Motor neuron (in vitro differentiated cells): ENCODE measurements around the gene EYS. TPM values are rescaled to one million over a fixed set of nuclear protein-coding genes. Genes with fewer than 3 reads are reported as not detected.

ENCODE experiments used
- ATAC-seq, 8 experiments: fragments of 200-7000 bp; cut with Tn5 transposase; replicated peaks in 6 of 8; 2 replicates each; pipeline ENCODE4 v1.8.0; 2021; ENCODE audit warnings: mild to moderate bottlenecking in 8 of 8, moderate library complexity in 8 of 8
- H3K27ac ChIP-seq, 2 donors: fragments of 250-450 bp; sonication (Bioruptor Pico); 2 replicates each; pipeline ENCODE4 v1.9.0; 2021; ENCODE audit warnings: antibody characterized with exemption in 2 of 2, mild to moderate bottlenecking in 2 of 2, moderate library complexity in 1 of 2
- H3K4me1 ChIP-seq, 2 donors: fragments of 250-450 bp; sonication (Bioruptor Pico); replicated peaks in 1 of 2; 2 replicates each; pipeline ENCODE4 v1.6.1; 2021; ENCODE audit warnings: antibody characterized with exemption in 2 of 2, mild to moderate bottlenecking in 2 of 2, moderate library complexity in 1 of 2
- H3K4me3 ChIP-seq, 5 donors: fragments of 250-450 bp; sonication (Bioruptor Pico); 2 replicates each; pipeline ENCODE4 v1.9.0; 2021; ENCODE audit warnings: antibody characterized with exemption in 5 of 5, mild to moderate bottlenecking in 5 of 5, moderate library complexity in 4 of 5
- WGBS, 10 experiments: fragments of 450-650 bp; shearing (Covaris generic); methylation state at CpG; one replicate each; pipeline ENCODE4 v1.0.0; 2022; 5-methylcytosine and 5-hydroxymethylcytosine counted together
- in situ Hi-C, 9 experiments: fragments of 400-800 bp; cut with MboI; loops; one replicate each; pipeline ENCODE4 v1.15.0; 2021; ENCODE audit warnings: low sequenced_read_pairs in 9 of 9, low pct_unique_long_range_greater_than_20kb in 2 of 9; ENCODE audit not compliant: unreplicated experiment in 9 of 9
- total RNA-seq, 8 experiments: library from RNA; unstranded; fragments of 300-600 nt; gene quantifications; 2 replicates each; pipeline versions ENCODE4 v1.2.3 to v1.2.4, GENCODE V29; 2022

The EYS gene
- total RNA-seq, 8 experiments from 2014 or later: 0.71 to 3.7 (median 1.2) TPM

DNA sequence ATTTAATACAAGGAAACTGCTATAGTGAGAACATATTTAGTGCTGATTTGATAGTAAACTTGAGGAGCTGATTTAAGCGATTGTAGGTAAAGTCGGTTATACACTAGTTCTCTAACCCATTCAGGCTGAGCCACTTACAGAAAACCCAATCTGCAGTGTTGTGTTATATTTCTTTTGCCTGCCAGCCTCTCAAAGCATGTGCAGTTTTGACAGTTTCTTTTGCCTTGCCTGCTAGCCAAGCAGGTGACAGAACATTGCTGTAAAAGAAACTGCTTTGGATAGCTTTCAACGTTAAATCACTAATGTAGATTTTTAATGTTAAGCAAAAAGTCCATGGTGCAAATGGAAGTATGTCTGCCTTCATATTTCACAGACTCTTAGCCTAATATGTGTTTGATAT lies 982.9 kb downstream of the EYS start:
- Histone ChIP-seq H3K27ac (peak overlapping the region in 1 of 2 donors; percentile 54), H3K4me3 (no peak overlapping the region), H3K4me1 (peaks cover 9 to 38% of the 10 kb centered on the region in 2 donors)
- ATAC-seq: peak in 3 of 8 experiments; percentile 2 to 11 (median 7)
- WGBS, 10 experiments: 0 to 97% (median 83%) methylated on average over 1 to 3 of the region's 3 CpGs; no CpG with 5 or more reads in 2 of the 10 experiments
- in situ Hi-C loops: no loop called here

DNA sequence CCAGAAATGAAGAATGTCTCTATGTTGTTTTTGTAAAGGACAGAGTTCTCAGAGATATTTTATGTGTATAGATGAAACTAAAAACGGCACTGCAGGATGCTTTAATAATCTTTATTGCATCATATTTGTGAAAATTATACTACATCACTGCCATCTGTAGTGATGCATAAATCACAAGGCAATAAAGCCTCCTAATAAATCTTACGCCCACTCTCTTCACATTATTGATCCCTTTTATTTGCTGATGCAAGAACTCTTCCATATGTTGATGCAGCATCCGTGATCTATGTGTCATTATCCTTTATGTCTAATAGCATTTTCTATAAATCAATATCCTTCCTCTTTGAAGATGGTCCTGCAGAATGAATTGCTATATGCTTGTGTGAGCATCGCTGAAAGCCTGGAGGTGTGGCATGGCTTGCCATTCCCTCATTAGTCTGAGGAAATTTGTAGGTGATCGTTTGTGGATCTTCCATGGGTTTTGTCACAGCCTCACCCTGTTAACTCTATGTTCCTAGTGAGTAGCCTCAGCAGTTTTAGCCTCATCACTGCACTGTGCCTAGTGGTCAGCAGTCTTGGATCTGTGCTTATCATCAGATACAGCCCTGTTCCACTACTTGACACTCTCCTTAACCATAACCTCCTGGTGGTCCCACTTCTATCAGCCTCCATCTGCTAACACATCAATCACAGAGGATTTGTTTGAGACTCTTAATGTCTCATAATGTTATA lies 983.5 kb downstream of the EYS start:
- 7 to 55% (median 14%) methylated on average over 2 to 5 of the region's 5 CpGs; no CpG with 5 or more reads in 2 of the 10 experiments for WGBS, 10 experiments
- H3K4me3 ChIP-seq: no peak overlapping the region
- peak in 5 of 8 experiments; percentile 67 to 89 (median 85) for ATAC-seq
- H3K27ac ChIP-seq: peak overlapping the region; percentile 54 to 57
- H3K4me1 ChIP-seq: peaks cover 9 to 38% of the 10 kb centered on the region in 2 donors
- in situ Hi-C loops: no loop called here

DNA sequence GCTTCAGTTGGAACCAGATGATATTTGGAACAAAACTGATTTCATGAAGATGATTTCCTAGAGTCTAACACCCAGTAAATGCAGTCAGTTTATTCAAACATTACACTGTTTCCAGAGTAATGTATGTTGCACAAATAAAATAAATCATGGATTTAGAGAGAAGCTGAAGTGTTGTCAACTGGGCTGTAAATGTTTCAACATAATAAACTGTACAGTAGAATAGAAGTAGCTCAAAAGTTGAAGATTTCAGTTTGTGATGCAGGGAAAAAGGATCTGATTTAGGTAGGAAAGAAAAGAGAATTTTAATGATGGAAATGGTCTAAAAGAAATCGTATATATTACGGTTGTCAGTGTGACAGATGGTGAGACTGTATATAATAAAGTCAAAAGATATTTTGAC lies 985.2 kb downstream of the EYS start:
- no peak overlapping the region for H3K27ac ChIP-seq
- WGBS, 10 experiments: 7 to 100% (median 88%) methylated on average over 2 of the region's 2 CpGs; no CpG with 5 or more reads in 1 of the 10 experiments
- ATAC-seq: no peak
- peaks cover 9 to 38% of the 10 kb centered on the region in 2 donors for H3K4me1 ChIP-seq
- H3K4me3 ChIP-seq: no peak overlapping the region
- in situ Hi-C loops: no loop called here

DNA sequence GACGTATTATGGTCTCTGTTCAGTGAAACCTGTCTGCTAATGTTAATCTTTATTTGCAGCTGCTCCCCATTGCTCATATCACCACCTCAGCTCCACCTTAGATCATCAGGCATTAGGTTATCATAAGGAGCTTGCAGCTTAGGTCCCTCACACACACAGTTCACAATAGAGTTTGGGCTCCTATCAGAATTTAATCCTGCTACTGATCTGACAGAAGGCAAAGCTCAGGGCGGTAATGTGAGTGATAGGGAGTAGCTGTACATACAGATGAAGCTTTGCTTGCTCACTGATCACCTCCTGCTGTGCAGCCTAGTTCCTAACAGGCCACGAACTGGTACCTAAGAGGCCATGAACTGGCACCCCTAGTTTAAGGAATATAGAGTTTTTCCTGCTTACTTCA lies 989.7 kb downstream of the EYS start:
- in situ Hi-C loops: no loop called here
- H3K27ac ChIP-seq: no peak overlapping the region
- ATAC-seq: peak in 1 of 8 experiments; percentile 10
- peaks cover 2 to 7% of the 10 kb centered on the region in 2 donors for H3K4me1 ChIP-seq
- 0 to 100% (median 42%) methylated on average over 1 to 2 of the region's 3 CpGs; no CpG with 5 or more reads in 4 of the 10 experiments for WGBS, 10 experiments
- no peak overlapping the region for H3K4me3 ChIP-seq

GRCh38 chr6:64715624-64716023 lies 991.4 kb downstream of the EYS start:
- peaks cover 0 to 2% of the 10 kb centered on the region in 2 donors for H3K4me1 ChIP-seq
- H3K4me3 ChIP-seq: no peak overlapping the region
- WGBS, 10 experiments: 7 to 100% (median 76%) methylated on average over 2 to 3 of the region's 3 CpGs; no CpG with 5 or more reads in 3 of the 10 experiments
- H3K27ac ChIP-seq: no peak overlapping the region
- no peak for ATAC-seq
- in situ Hi-C loops: no loop called here

DNA sequence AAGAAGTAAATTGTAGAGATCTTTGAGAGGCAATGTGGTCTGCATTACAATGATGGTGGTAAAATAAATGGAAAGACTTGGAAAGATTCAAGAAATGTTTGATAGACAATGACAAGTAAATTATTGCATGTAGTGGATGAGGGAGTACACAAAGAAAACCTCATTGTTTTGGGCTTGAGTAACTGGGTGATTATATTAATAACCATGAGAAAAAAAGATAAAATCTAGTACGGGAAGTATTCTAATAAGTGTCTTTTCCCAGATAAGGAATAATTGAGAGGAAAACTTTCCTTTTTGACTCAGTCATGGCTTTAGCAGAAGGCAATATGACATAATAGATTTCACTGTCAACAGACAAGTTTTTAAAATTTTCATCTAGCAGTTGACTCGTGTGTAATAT lies 993.0 kb downstream of the EYS start:
- ATAC-seq: no peak
- 0 to 100% (median 43%) methylated on average over 1 to 2 of the region's 2 CpGs; no CpG with 5 or more reads in 1 of the 10 experiments for whole genome bisulfite sequencing, 10 experiments
- in situ Hi-C loops: no loop called here

DNA sequence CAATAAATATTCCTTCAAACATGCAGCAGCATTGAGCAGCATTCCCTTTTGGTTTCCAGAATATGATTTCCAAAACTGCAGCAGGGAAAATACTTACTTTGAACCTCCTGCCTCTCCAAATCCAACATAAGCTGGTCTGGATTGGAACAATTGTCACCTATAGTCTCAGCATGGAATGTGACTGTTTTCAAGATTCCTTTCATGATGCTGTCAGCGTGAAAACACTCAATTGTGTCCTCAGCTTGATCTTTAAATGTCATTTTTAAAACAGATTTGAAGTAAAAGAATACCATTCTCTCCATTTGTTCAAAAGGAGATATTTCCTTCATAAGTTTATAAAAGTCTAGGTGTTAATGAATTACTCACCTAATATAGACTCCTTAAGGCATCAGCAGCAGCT lies 993.9 kb downstream of the EYS start:
- H3K4me3 ChIP-seq: no peak overlapping the region
- H3K4me1 ChIP-seq: peaks cover 0 to 2% of the 10 kb centered on the region in 2 donors
- no peak overlapping the region for H3K27ac ChIP-seq
- no peak for ATAC-seq
- 0 to 100% (median 39%) methylated on average over 1 of the region's 1 CpG; no CpG with 5 or more reads in 2 of the 10 experiments for WGBS, 10 experiments
- in situ Hi-C loops: no loop called here

More for the DNA sequence above, 993.0 kb downstream of the EYS start:
- peaks cover 0 to 2% of the 10 kb centered on the region in 2 donors for H3K4me1 ChIP-seq
- H3K27ac ChIP-seq: no peak overlapping the region
- H3K4me3 ChIP-seq: no peak overlapping the region

DNA sequence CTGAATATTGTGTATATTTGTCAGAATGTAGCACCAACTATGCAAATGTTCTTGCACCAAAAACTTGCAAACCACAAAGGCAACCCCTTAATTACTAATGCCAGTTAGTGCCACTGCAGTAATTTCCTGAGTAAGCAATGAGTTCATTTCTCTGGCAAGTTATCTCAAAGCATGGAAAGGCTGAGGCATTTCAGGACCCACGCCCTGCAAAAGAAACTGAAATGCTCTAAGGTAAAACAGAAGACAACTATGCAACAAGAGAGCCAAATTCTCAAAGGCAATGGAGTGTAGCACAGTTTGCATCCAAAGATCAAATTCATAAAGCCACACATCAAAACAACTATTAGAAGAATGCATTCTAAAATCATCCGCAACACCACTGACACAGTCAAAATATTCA lies 994.4 kb downstream of the EYS start:
- 0 to 80% (median 50%) methylated on average over 1 to 2 of the region's 2 CpGs; no CpG with 5 or more reads in 3 of the 10 experiments for WGBS, 10 experiments

DNA sequence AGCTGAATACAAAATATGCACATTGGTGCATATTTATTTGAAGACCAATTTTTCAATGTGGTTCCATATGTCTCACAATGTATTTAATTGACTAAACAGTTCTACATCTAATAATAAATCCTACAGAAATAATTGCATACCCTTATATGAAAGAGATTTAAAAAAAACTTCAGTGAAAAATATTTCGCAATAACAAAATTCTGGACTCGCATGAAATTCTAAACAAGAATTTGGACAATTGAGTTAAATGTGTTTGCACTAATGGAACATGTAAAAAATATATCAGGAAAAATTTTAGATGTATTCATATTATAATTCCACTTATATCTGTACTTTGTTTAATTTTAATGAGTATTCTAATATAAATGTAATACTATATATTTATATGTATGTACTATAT lies 1003.1 kb downstream of the EYS start:
- no peak overlapping the region for H3K27ac ChIP-seq
- in situ Hi-C loops: no loop called here
- WGBS, 10 experiments: 0 to 72% (median 44%) methylated on average over 1 to 2 of the region's 2 CpGs
- H3K4me3 ChIP-seq: no peak overlapping the region
- ATAC-seq: no peak
- H3K4me1 ChIP-seq: no peaks in the 10 kb centered on the region

More for the DNA sequence above, 994.4 kb downstream of the EYS start:
- Histone ChIP-seq H3K27ac (no peak overlapping the region), H3K4me1 (peaks cover 0 to 2% of the 10 kb centered on the region in 2 donors), H3K4me3 (no peak overlapping the region)
- in situ Hi-C loops: no loop called here
- ATAC-seq: no peak

DNA sequence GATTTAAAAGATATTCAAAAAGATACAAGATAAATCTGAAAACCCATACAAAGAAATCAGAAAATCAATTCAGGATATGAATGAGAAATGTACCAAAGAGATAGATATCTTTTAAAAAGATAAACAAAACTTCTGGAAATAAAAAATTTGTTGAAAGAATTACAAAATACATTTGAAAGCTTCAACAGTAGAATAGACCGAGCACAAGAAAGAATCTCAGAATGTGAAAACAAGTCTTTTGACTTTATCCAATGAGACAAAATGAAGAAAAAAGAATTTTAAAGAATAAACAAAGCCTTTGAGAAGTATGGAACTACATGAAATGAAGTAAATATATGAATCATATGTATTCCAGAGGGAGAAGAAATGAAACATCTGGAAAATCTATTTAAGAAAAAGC lies 1011.0 kb downstream of the EYS start:
- Histone ChIP-seq H3K27ac (no peak overlapping the region), H3K4me3 (no peak overlapping the region), H3K4me1 (no peaks in the 10 kb centered on the region)
- WGBS, 10 experiments: 7 to 100% (median 78%) methylated on average over 1 of the region's 1 CpG; no CpG with 5 or more reads in 1 of the 10 experiments
- in situ Hi-C loops: no loop called here
- ATAC-seq: no peak

DNA sequence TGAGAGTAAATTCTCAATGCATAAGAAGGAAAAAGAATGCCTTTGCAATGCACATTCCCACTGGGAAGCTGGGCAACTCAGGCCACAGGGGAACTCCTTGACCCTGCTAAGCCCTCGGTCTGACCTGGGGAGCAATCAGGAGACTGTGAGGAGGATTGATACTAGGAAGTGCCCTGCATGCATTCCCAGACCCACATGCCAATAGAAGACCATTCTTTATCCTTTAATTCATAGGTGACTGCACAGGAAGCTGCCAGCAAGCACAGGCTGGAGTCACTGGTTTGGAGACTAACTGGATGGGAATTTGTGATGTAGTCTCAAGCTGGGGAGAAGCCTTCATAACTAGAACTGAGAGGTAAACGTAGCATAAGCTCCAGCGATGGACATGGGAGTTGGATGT lies 1012.7 kb downstream of the EYS start:
- 0 to 100% (median 72%) methylated on average over 1 to 3 of the region's 3 CpGs; no CpG with 5 or more reads in 2 of the 10 experiments for WGBS, 10 experiments

DNA sequence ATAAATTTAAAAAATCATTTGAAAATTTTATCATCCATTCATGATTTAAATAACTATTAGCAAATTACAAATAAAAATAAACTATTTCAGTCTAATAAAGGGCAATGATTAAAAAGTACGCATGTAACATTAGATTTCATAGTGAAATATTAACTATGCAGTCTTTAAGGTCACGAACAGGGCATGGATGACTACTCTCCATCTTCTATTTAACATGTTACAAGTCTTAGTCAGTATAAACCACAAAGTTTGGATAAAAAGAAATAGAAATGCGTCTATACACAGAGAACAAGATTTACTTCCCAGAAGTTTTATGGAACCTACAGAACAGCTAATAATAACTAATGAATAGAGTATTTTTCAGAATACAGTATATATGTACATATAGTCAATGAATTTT lies 1016.0 kb downstream of the EYS start:
- H3K4me1 ChIP-seq: no peaks in the 10 kb centered on the region
- in situ Hi-C loops: no loop called here
- WGBS, 10 experiments: 27 to 95% (median 65%) methylated on average over 2 to 3 of the region's 3 CpGs
- no peak overlapping the region for H3K4me3 ChIP-seq
- ATAC-seq: no peak
- H3K27ac ChIP-seq: no peak overlapping the region

More for the DNA sequence above, 1012.7 kb downstream of the EYS start:
- in situ Hi-C loops: no loop called here
- Histone ChIP-seq H3K27ac (no peak overlapping the region), H3K4me3 (no peak overlapping the region), H3K4me1 (no peaks in the 10 kb centered on the region)
- no peak for ATAC-seq

GRCh38 chr6:64685401-64685800 lies 1021.6 kb downstream of the EYS start:
- no peak overlapping the region for H3K27ac ChIP-seq
- ATAC-seq: no peak
- in situ Hi-C loops: no loop called here
- whole genome bisulfite sequencing, 10 experiments: 0 to 83% (median 54%) methylated on average over 1 to 2 of the region's 2 CpGs
- H3K4me1 ChIP-seq: no peaks in the 10 kb centered on the region
- H3K4me3 ChIP-seq: no peak overlapping the region

DNA sequence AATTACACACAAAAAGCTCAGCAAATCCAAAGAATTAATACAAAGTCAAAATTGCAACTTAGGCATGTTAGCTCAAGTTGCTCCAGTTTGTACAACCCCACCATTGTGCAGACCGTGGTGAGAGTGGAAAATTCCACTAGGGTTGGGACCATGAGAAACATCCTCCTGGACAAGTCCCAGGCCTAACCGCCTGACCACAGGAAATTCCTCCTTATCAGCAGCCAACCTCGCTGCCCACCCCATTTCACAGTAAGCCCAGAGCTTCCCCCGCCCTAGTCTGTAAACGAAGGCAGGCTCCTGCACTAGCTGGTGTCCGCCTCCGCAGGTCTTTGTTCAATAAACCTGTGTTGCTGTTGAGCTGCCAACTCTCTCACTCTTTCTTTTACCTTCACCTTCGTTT lies 1023.3 kb downstream of the EYS start:
- ATAC-seq: no peak
- in situ Hi-C loops: no loop called here
- Histone ChIP-seq H3K4me1 (no peaks in the 10 kb centered on the region), H3K27ac (no peak overlapping the region), H3K4me3 (no peak overlapping the region)
- 0 to 100% (median 53%) methylated on average over 1 to 8 of the region's 8 CpGs; no CpG with 5 or more reads in 2 of the 10 experiments for WGBS, 10 experiments
